Stomach (tissue), 4 donors: ENCODE data around the gene APBA3.

Experiments used
- CTCF ChIP-seq, 7 experiments: fragments of 450-650 bp in 4 of 7; fragments of 200-600 bp in 3 of 7; sonication (generic) in 3 of 7; IDR thresholded peaks; one replicate each; pipeline ENCODE4 v1.5.1; 2016 to 2019; ENCODE audit warnings: antibody characterized with exemption in 7 of 7, control low read depth in 2 of 7, mild to moderate bottlenecking in 1 of 7
- POLR2AphosphoS5 ChIP-seq, 3 donors: sonication (generic); formaldehyde crosslinking; IDR thresholded peaks; one replicate each; pipeline ENCODE4 v1.6.1; 2016; ENCODE audit warnings: antibody characterized with exemption in 3 of 3

DNA sequence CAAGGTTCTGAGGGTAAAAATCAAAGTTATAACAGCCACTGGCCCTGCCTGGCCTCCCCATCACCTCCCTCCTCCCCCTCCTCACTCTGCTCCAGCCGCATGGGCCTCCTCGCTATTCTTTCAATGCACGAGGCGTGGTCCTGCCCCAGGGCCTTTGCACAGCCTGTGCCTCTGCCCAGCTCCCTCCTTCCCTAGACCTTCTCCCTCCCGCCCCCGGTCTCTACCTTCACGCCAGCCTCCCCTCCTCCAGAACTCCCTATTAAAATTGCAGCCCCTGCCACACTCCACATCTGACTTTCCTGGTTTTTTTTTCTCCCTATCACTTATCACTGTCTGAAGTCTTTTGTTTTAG, 7.2 kb upstream of the APBA3 start:
- no peak for TF ChIP-seq CTCF (IDR thresholded peaks at IDR 0.05)
- TF ChIP-seq POLR2AphosphoS5 (IDR thresholded peaks at IDR 0.05): no peak
